GM23338 (cell line): ENCODE data around the gene CBLN3.

Experiments
- CTCF ChIP-seq, 2 experiments: fragments of 200-600 bp in 1 of 2; sonication (generic) in 1 of 2; conservative IDR thresholded peaks; 2 replicates each; pipeline versions ENCODE4 v1.5.1 to v1.6.1; 2016 to 2017; ENCODE audit warnings: antibody characterized with exemption in 2 of 2, low read depth in 2 of 2, mild to moderate bottlenecking in 2 of 2, moderate library complexity in 1 of 2
- EZH2 ChIP-seq: fragments of 200-600 bp; sonication (generic); IDR thresholded peaks from one replicate; pipeline ENCODE4 v1.8.0; 2017; ENCODE audit warnings: antibody characterized with exemption, mild to moderate bottlenecking, low read depth; ENCODE audit not compliant: unreplicated experiment
- EZH2phosphoT487 ChIP-seq: fragments of 200-600 bp; sonication (generic); IDR thresholded peaks from one replicate; pipeline ENCODE4 v1.8.1; 2018; ENCODE audit warnings: antibody characterized with exemption; ENCODE audit not compliant: unreplicated experiment
- REST ChIP-seq: IDR thresholded peaks from one replicate; pipeline ENCODE4 v1.6.1; 2018; ENCODE audit warnings: antibody characterized with exemption; ENCODE audit not compliant: unreplicated experiment

GRCh38 chr14:24414077-24414476 is 15.4 kb downstream of the CBLN3 start:
- TF ChIP-seq CTCF (conservative IDR thresholded peaks at IDR 0.05; ENCODE audit: low read depth in 2 of 2): no peak
- no peak for TF ChIP-seq EZH2
- no peak for TF ChIP-seq EZH2phosphoT487
- TF ChIP-seq REST: no peak
